Hepatocyte (in vitro differentiated cells): Measurements from ENCODE around the gene GIMAP4. TPM values are rescaled to one million over a fixed set of nuclear protein-coding genes. Genes with fewer than 3 reads are reported as not detected.

Experiments used
- DNase-seq: peaks from one replicate; pipeline ENCODE4 v3.0.0-alpha.2; 2016; ENCODE audit warnings: low spot score
- H2AFZ ChIP-seq: fragments of 200-600 bp; sonication (generic); 2 replicates; pipeline ENCODE4 v1.6.0; 2016; ENCODE audit warnings: antibody characterized with exemption, mild to moderate bottlenecking
- H3K27ac ChIP-seq: fragments of 200-600 bp; sonication (generic); 2 replicates; pipeline ENCODE4 v1.5.1; 2016; ENCODE audit warnings: mild to moderate bottlenecking
- H3K27me3 ChIP-seq: fragments of 200-600 bp; sonication (generic); 2 replicates; pipeline ENCODE4 v1.6.1; 2016
- H3K36me3 ChIP-seq: fragments of 200-600 bp; sonication (generic); replicated peaks from 2 replicates; pipeline ENCODE4 v1.5.1; 2016; ENCODE audit warnings: low read depth; ENCODE audit not compliant: insufficient read depth
- H3K4me1 ChIP-seq: fragments of 200-600 bp; sonication (generic); 2 replicates; pipeline ENCODE4 v1.5.1; 2016; ENCODE audit warnings: mild to moderate bottlenecking, moderate library complexity; ENCODE audit not compliant: insufficient read depth
- H3K4me2 ChIP-seq: fragments of 200-600 bp; sonication (generic); 2 replicates; pipeline ENCODE4 v1.6.0; 2016
- H3K4me3 ChIP-seq: fragments of 200-600 bp; sonication (generic); 2 replicates; pipeline ENCODE4 v1.5.1; 2016; ENCODE audit warnings: mild to moderate bottlenecking
- H3K79me2 ChIP-seq: fragments of 200-600 bp; sonication (generic); 2 replicates; pipeline ENCODE4 v1.6.0; 2017; ENCODE audit warnings: mild to moderate bottlenecking
- H3K9me2 ChIP-seq: fragments of 200-600 bp; sonication (generic); replicated peaks from 2 replicates; pipeline ENCODE4 v1.6.0; 2017; ENCODE audit warnings: mild to moderate bottlenecking; ENCODE audit not compliant: insufficient read depth
- H3K9me3 ChIP-seq: fragments of 200-600 bp; sonication (generic); 2 replicates; pipeline ENCODE4 v1.5.1; 2016; ENCODE audit warnings: low read depth, mild to moderate bottlenecking
- H4K20me1 ChIP-seq: fragments of 200-600 bp; sonication (generic); 2 replicates; pipeline ENCODE4 v1.6.0; 2016; ENCODE audit warnings: mild to moderate bottlenecking; ENCODE audit not compliant: insufficient read depth, poor library complexity, severe bottlenecking
- CTCF ChIP-seq: fragments of 200-600 bp; sonication (generic); IDR thresholded peaks from 2 replicates; pipeline ENCODE4 v1.5.1; 2016; ENCODE audit warnings: antibody characterized with exemption, mild to moderate bottlenecking; ENCODE audit not compliant: poor library complexity
- EZH2 ChIP-seq: fragments of 200-600 bp; sonication (generic); IDR thresholded peaks from 2 replicates; pipeline ENCODE4 v1.6.1; 2016; ENCODE audit warnings: antibody characterized with exemption, mild to moderate bottlenecking, borderline replicate concordance
- EZH2phosphoT487 ChIP-seq: fragments of 200-600 bp; sonication (generic); IDR thresholded peaks from one replicate; pipeline ENCODE4 v1.6.1; 2018; ENCODE audit warnings: antibody characterized with exemption, mild to moderate bottlenecking, low read depth, moderate library complexity; ENCODE audit not compliant: unreplicated experiment, severe bottlenecking
- WGBS: methylation state at CpG from one replicate; pipeline ENCODE4 v1.1.6; 2016; ENCODE audit warnings: low lambda C conversion rate; ENCODE audit errors: missing lambda C conversion rate; 5-methylcytosine and 5-hydroxymethylcytosine counted together
- polyA plus RNA-seq: library from polyadenylated mRNA; unstranded; fragments of >200 nt; fragmentation: Nextera tagmentation; extraction: Ambion mirVana; gene quantifications from 2 replicates; pipeline ENCODE4 v1.2.1, GENCODE V29; 2016
- total RNA-seq: library from RNA; depleted of rRNA; stranded (reverse); fragments of >200 nt; gene quantifications from 2 replicates; pipeline ENCODE4 v1.2.3, GENCODE V29; 2014

Gene GIMAP4
- total and polyA plus RNA-seq, 2 experiments from 2014 or later = 0.63 TPM; not detected in 1

GRCh38 chr7:150524018-150524417, 43.2 kb upstream of the GIMAP4 start:
- H3K27ac ChIP-seq = no peak overlapping the region
- no peaks in the 10 kb centered on the region for H3K27me3 ChIP-seq
- no peak overlapping the region for H3K4me2 ChIP-seq
- no peaks in the 10 kb centered on the region for H3K4me1 ChIP-seq
- DNase-seq = no peak
- no peaks in the 10 kb centered on the region for H3K9me2 ChIP-seq
- no peak overlapping the region for H3K4me3 ChIP-seq
- TF ChIP-seq EZH2phosphoT487 (no peak), CTCF (no peak), EZH2 (no peak)
- no peaks in the 10 kb centered on the region for H3K79me2 ChIP-seq
- H2AFZ ChIP-seq = no peak overlapping the region
- H3K9me3 ChIP-seq = no peaks in the 10 kb centered on the region
- no peaks in the 10 kb centered on the region for H3K36me3 ChIP-seq
- WGBS = 29% methylated on average over 2 of the region's 2 CpGs
- no peaks in the 10 kb centered on the region for H4K20me1 ChIP-seq

- Histone ChIP-seq H3K4me1 (no peaks in the 10 kb centered on the region), H4K20me1 (no peaks in the 10 kb centered on the region), H3K9me2 (no peaks in the 10 kb centered on the region), H3K4me3 (no peak overlapping the region), H3K27me3 (no peaks in the 10 kb centered on the region), H3K79me2 (no peaks in the 10 kb centered on the region), H3K4me2 (no peak overlapping the region), H3K27ac (no peak overlapping the region), H3K9me3 (no peaks in the 10 kb centered on the region), H2AFZ (no peak overlapping the region), H3K36me3 (no peaks in the 10 kb centered on the region)
- TF ChIP-seq EZH2phosphoT487 (no peak), CTCF (no peak), EZH2 (no peak)
- 90% methylated on average over 1 of the region's 1 CpG for WGBS
- no peak for DNase-seq
Observed at GRCh38 chr7:150531704-150532103, 35.5 kb upstream of the GIMAP4 start.

- Histone ChIP-seq H3K9me3 (no peaks in the 10 kb centered on the region), H3K4me3 (no peak overlapping the region), H3K4me2 (no peak overlapping the region), H3K27me3 (no peaks in the 10 kb centered on the region), H2AFZ (no peak overlapping the region), H4K20me1 (no peaks in the 10 kb centered on the region), H3K4me1 (no peaks in the 10 kb centered on the region), H3K36me3 (no peaks in the 10 kb centered on the region), H3K27ac (no peak overlapping the region), H3K9me2 (no peaks in the 10 kb centered on the region), H3K79me2 (no peaks in the 10 kb centered on the region)
- DNase-seq = no peak
- no peak for TF ChIP-seq CTCF
- WGBS = 86% methylated on average over 2 of the region's 2 CpGs
Observed at GRCh38 chr7:150538259-150538658, 28.9 kb upstream of the GIMAP4 start.

- H3K9me3 ChIP-seq = no peaks in the 10 kb centered on the region
- no peak overlapping the region for H2AFZ ChIP-seq
- no peak overlapping the region for H3K4me3 ChIP-seq
- no peaks in the 10 kb centered on the region for H3K79me2 ChIP-seq
- H3K4me2 ChIP-seq = no peak overlapping the region
- no peaks in the 10 kb centered on the region for H3K27me3 ChIP-seq
- no peaks in the 10 kb centered on the region for H4K20me1 ChIP-seq
- no peak for TF ChIP-seq EZH2
- TF ChIP-seq CTCF = no peak
- no peak for TF ChIP-seq EZH2phosphoT487
- no peaks in the 10 kb centered on the region for H3K4me1 ChIP-seq
- H3K36me3 ChIP-seq = no peaks in the 10 kb centered on the region
- H3K27ac ChIP-seq = no peak overlapping the region
- no peak for DNase-seq
- no peaks in the 10 kb centered on the region for H3K9me2 ChIP-seq
Observed at GRCh38 chr7:150553163-150553562, 14.0 kb upstream of the GIMAP4 start.
